ENCODE data around the gene FHIT.

DNA sequence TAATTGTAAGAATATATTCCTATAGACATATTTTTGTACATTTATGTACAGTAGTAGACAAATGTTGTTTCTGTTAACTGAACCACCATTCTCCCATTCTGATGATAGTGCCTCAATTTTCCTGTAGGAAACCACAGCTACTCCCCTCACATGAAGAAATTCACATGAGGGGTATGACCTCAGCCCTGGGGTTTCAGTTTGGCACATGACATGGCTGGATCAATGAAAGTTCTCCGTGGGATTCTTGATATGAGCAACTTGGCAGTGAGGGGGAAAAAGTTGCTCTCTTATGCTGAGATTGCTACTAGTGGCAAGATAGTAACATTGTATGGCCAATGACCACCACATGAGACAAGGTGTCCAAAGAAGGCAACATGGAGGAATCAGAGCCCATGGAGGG is 1111.1 kb downstream of the FHIT start:
- no peak for TF ChIP-seq GATA2 (IDR thresholded peaks at IDR 0.05; ENCODE audit: low read depth, low read length)
- no peak for TF ChIP-seq GATA3 (IDR thresholded peaks at IDR 0.05; ENCODE audit: low read depth, low read length)

Data from SH-SY5Y (cell line).